Activated CD4-positive, alpha-beta T cell treated with anti-CD3 and anti-CD28 coated beads, Interleukin-2, amount 10 ng/mL, durations not matched to agents 7 days and 5 days (primary cell): Measurements from ENCODE around the gene RANBP17. TPM values are rescaled to one million over a fixed set of nuclear protein-coding genes. Genes with fewer than 3 reads are reported as not detected.
A peak's percentile ranks its signal among the peaks of the same experiment; 100 is the strongest.

Experiments used
- CTCF ChIA-PET: fragments of 350-600 bp; sonication (Branson Sonifier 250); formaldehyde crosslinking; loops from one replicate; lab custom pipeline; 2021; ENCODE audit warnings: antibody characterized with exemption; lab: Charles Lee
- POLR2A ChIA-PET: fragments of 350-600 bp; sonication (Branson Sonifier 250); formaldehyde crosslinking; loops from one replicate; lab custom pipeline; 2021; ENCODE audit warnings: antibody characterized with exemption; lab: Charles Lee
- DNase-seq: peaks from one replicate; pipeline ENCODE4 v3.0.0-alpha.2; 2020
- H3K27ac Mint-ChIP-seq: one replicate; pipeline ENCODE4 v1.8.0; 2021; ENCODE audit warnings: mild to moderate bottlenecking, moderate library complexity, mixed read lengths
- H3K27me3 Mint-ChIP-seq: one replicate; pipeline ENCODE4 v1.8.0; 2021; ENCODE audit warnings: mixed read lengths
- H3K36me3 Mint-ChIP-seq: one replicate; pipeline ENCODE4 v1.8.0; 2021; ENCODE audit warnings: low read depth, mixed read lengths
- H3K4me1 Mint-ChIP-seq: one replicate; pipeline ENCODE4 v1.8.0; 2021; ENCODE audit warnings: mixed read lengths
- H3K4me3 Mint-ChIP-seq: one replicate; pipeline ENCODE4 v1.8.0; 2021; ENCODE audit warnings: mild to moderate bottlenecking, moderate library complexity, mixed read lengths
- H3K9me3 Mint-ChIP-seq: one replicate; pipeline ENCODE4 v1.8.0; 2021; ENCODE audit warnings: mixed read lengths
- total RNA-seq, 2 experiments: library from RNA; stranded (reverse); gene quantifications; one replicate each; pipeline ENCODE4 v1.2.3, GENCODE V29; 2021

RANBP17 gene
- total RNA-seq, 2 experiments from 2014 or later: not detected

GRCh38 chr5:171310819-171311321, 449.1 kb downstream of the RANBP17 start:
- Mint-ChIP-seq H3K27me3 (peaks cover 71% of the 10 kb centered on the region), H3K9me3 (no peaks in the 10 kb centered on the region), H3K4me3 (peak overlapping the region; percentile 25), H3K4me1 (peaks cover 20% of the 10 kb centered on the region), H3K27ac (peak overlapping the region; percentile 69), H3K36me3 (peaks cover 3% of the 10 kb centered on the region)
- no peak for DNase-seq
- ChIA-PET POLR2A (no interaction called here), CTCF (no interaction called here)

- Mint-ChIP-seq H3K27ac (no peak overlapping the region), H3K4me1 (peaks cover 23% of the 10 kb centered on the region), H3K9me3 (no peaks in the 10 kb centered on the region), H3K4me3 (no peak overlapping the region), H3K27me3 (peaks cover 70% of the 10 kb centered on the region), H3K36me3 (peaks cover 3% of the 10 kb centered on the region)
- POLR2A ChIA-PET: no interaction called here
- DNase-seq: no peak
- CTCF ChIA-PET: no interaction called here
Measured at GRCh38 chr5:171311322-171312077, 449.7 kb downstream of the RANBP17 start.

DNA sequence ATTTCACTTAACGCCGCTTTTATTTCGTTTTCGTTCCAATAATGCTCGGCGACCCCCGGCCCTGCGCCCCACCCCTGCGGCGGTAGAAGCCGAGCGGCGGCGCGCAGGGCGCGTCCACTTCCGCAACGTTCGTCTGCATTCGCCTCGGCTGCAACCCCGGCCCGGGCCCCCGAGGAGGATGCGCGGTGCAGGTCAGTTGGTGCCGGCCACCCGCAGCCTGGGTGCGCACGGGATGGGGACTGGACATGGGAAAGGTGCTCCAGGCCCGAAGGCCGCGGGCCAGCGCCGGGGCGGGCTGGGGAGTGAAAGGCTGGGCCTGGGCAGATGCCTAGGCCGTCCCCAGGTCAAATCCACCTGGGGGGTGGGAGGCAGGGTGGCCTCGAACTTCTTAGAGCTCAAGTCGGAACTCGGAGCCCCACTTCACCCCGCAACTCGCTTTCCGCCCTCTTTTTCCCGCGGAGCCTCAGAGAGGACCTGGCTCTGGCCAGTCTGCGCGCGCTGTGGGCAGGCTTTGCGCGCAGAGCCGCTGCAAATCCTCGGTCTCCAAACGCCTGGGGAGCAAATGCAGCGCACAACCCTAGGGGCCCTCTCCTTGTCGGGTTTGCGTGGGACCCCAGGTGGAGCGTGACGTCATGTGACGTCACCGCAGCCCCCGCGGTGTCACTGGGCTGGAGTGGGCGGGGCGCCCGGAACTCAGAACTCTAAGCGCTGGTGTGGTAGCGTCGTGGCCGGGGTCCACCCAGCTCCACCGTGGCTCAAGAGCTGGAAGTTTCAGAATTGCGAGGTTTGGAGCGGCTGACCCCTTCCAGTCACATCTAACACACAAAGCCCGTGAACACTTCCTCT, 450.5 kb downstream of the RANBP17 start:
- Mint-ChIP-seq H3K4me3 (peak overlapping the region; percentile 51), H3K36me3 (peaks cover 3% of the 10 kb centered on the region), H3K4me1 (peaks cover 23% of the 10 kb centered on the region), H3K27ac (no peak overlapping the region), H3K27me3 (peaks cover 71% of the 10 kb centered on the region), H3K9me3 (no peaks in the 10 kb centered on the region)
- ChIA-PET CTCF (no interaction called here), POLR2A (no interaction called here)
- no peak for DNase-seq

- CTCF ChIA-PET: no interaction called here
- peak overlapping the region; percentile 32 for H3K4me3 Mint-ChIP-seq
- H3K27me3 Mint-ChIP-seq: peaks cover 73% of the 10 kb centered on the region
- H3K4me1 Mint-ChIP-seq: peaks cover 19% of the 10 kb centered on the region
- DNase-seq: no peak
- no peaks in the 10 kb centered on the region for H3K9me3 Mint-ChIP-seq
- peaks cover 3% of the 10 kb centered on the region for H3K36me3 Mint-ChIP-seq
- POLR2A ChIA-PET: no interaction called here
- H3K27ac Mint-ChIP-seq: peak overlapping the region; percentile 36
Measured at GRCh38 chr5:171313481-171314206, 451.8 kb downstream of the RANBP17 start.

- ChIA-PET CTCF (no interaction called here), POLR2A (no interaction called here)
- peaks cover 19% of the 10 kb centered on the region for H3K4me1 Mint-ChIP-seq
- no peak for DNase-seq
- H3K27me3 Mint-ChIP-seq: peaks cover 79% of the 10 kb centered on the region
- no peak overlapping the region for H3K27ac Mint-ChIP-seq
- H3K36me3 Mint-ChIP-seq: peaks cover 3% of the 10 kb centered on the region
- H3K9me3 Mint-ChIP-seq: no peaks in the 10 kb centered on the region
- no peak overlapping the region for H3K4me3 Mint-ChIP-seq
Measured at GRCh38 chr5:171314728-171315385, 453.0 kb downstream of the RANBP17 start.

- no peak overlapping the region for H3K4me3 Mint-ChIP-seq
- no peaks in the 10 kb centered on the region for H3K9me3 Mint-ChIP-seq
- peaks cover 3% of the 10 kb centered on the region for H3K36me3 Mint-ChIP-seq
- H3K27me3 Mint-ChIP-seq: peaks cover 80% of the 10 kb centered on the region
- no peak overlapping the region for H3K27ac Mint-ChIP-seq
- H3K4me1 Mint-ChIP-seq: peaks cover 19% of the 10 kb centered on the region
- ChIA-PET CTCF (interaction anchor here (1.1 kb wide), 1 partner anchor 16 kb away, joined by 3 read pairs; no protein-coding TSS in a partner anchor), POLR2A (no interaction called here)
- DNase-seq: no peak
Measured at GRCh38 chr5:171315386-171315891, 453.6 kb downstream of the RANBP17 start.

- Mint-ChIP-seq H3K9me3 (no peaks in the 10 kb centered on the region), H3K4me3 (peak overlapping the region; percentile 13), H3K27me3 (peaks cover 80% of the 10 kb centered on the region), H3K36me3 (peaks cover 3% of the 10 kb centered on the region), H3K4me1 (peaks cover 15% of the 10 kb centered on the region), H3K27ac (no peak overlapping the region)
- DNase-seq: no peak
- CTCF ChIA-PET: interaction anchor here (1.1 kb wide), 1 partner anchor 15 kb away, joined by 3 read pairs; no protein-coding TSS in a partner anchor
- POLR2A ChIA-PET: no interaction called here
Measured at GRCh38 chr5:171315925-171316257, 454.1 kb downstream of the RANBP17 start.

DNA sequence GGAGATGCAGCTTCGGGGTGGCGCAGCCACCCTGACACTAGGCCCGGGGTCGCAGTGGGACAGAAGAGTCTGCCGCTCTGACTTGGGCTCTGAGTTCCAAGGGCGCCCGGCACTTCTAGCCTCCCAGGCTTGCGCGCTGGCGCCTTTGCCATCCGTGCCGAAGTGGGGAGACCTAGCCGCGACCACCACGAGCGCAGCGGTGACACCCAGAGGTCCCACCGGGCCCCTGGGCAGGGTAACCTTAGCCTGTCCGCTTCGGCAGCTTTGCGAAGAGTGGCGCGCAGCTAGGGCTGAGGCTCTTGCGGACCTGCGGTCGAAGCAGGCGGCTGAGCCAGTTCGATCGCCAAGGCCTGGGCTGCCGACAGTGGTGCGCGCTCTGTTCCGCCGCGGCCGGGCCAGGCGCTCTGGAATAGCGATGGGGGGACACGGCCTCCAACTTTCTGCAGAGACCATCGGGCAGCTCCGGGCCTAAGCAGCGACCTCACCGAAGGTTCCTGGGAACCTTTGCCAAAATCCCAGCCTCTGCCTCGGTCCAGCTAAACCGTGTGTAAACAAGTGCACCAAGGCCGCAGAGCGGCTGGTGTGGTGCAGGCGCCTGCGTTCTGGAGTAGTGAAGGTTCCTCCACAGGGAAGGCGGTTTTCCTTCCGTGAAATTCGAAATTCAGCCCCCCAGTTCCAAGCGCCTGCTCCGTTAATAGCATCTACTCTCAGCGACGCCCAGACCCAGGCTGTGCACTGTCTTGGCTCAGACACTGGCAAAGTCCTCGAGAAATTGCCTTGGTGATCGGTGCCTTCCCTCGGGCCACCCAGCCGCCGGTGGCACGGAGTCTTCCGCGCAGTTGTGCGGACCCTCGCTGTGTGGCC, 454.7 kb downstream of the RANBP17 start:
- CTCF ChIA-PET: interaction anchor here (1.1 kb wide), 1 partner anchor 15 kb away, joined by 3 read pairs; no protein-coding TSS in a partner anchor
- H3K4me1 Mint-ChIP-seq: peaks cover 15% of the 10 kb centered on the region
- peak overlapping the region; percentile 13 for H3K4me3 Mint-ChIP-seq
- POLR2A ChIA-PET: no interaction called here
- H3K27ac Mint-ChIP-seq: no peak overlapping the region
- peaks cover 3% of the 10 kb centered on the region for H3K36me3 Mint-ChIP-seq
- H3K27me3 Mint-ChIP-seq: peaks cover 83% of the 10 kb centered on the region
- H3K9me3 Mint-ChIP-seq: no peaks in the 10 kb centered on the region
- DNase-seq: no peak

GRCh38 chr5:171317230-171317629, 455.4 kb downstream of the RANBP17 start:
- Mint-ChIP-seq H3K27me3 (peaks cover 88% of the 10 kb centered on the region), H3K36me3 (peaks cover 3% of the 10 kb centered on the region), H3K9me3 (no peaks in the 10 kb centered on the region), H3K27ac (no peak overlapping the region), H3K4me1 (peaks cover 15% of the 10 kb centered on the region), H3K4me3 (no peak overlapping the region)
- ChIA-PET POLR2A (no interaction called here), CTCF (no interaction called here)
- no peak for DNase-seq

- peaks cover under 1% of the 10 kb centered on the region for H3K36me3 Mint-ChIP-seq
- H3K27me3 Mint-ChIP-seq: peaks cover 89% of the 10 kb centered on the region
- peaks cover 10% of the 10 kb centered on the region for H3K4me1 Mint-ChIP-seq
- H3K27ac Mint-ChIP-seq: no peak overlapping the region
- H3K9me3 Mint-ChIP-seq: no peaks in the 10 kb centered on the region
- CTCF ChIA-PET: no interaction called here
- POLR2A ChIA-PET: no interaction called here
- H3K4me3 Mint-ChIP-seq: no peak overlapping the region
- DNase-seq: no peak
Measured at GRCh38 chr5:171318026-171318425, 456.2 kb downstream of the RANBP17 start.

- H3K4me3 Mint-ChIP-seq: no peak overlapping the region
- no peaks in the 10 kb centered on the region for H3K4me1 Mint-ChIP-seq
- no peaks in the 10 kb centered on the region for H3K36me3 Mint-ChIP-seq
- H3K27me3 Mint-ChIP-seq: peaks cover 83% of the 10 kb centered on the region
- ChIA-PET POLR2A (no interaction called here), CTCF (no interaction called here)
- H3K9me3 Mint-ChIP-seq: no peaks in the 10 kb centered on the region
- H3K27ac Mint-ChIP-seq: no peak overlapping the region
- no peak for DNase-seq
Measured at GRCh38 chr5:171321447-171321846, 459.6 kb downstream of the RANBP17 start.
